Right lobe of liver (tissue), 6 donors: Measurements from ENCODE around the gene TSPAN18. TPM values are rescaled to one million over a fixed set of nuclear protein-coding genes. Genes with fewer than 3 reads are reported as not detected.

ENCODE experiments used
- ATAC-seq, 4 donors: fragments of 200-7000 bp; cut with Tn5 transposase; one replicate each; pipeline ENCODE4 v1.9.1; 2020; ENCODE audit warnings: mild to moderate bottlenecking in 4 of 4, moderate library complexity in 4 of 4
- DNase-seq, 3 donors: peaks; one replicate each; pipeline ENCODE4 v3.0.0-alpha.2; 2020
- H3K27ac ChIP-seq, 3 donors: fragments of 200-600 bp; one replicate each; pipeline ENCODE4 v1.8.0; 2022
- H3K27me3 ChIP-seq, 2 donors: fragments of 200-600 bp; one replicate each; pipeline ENCODE4 v1.8.0; 2022
- H3K36me3 ChIP-seq, 4 donors: fragments of 200-600 bp; sonication (generic) in 1 of 4; one replicate each; pipeline versions ENCODE4 v1.5.1 to v1.8.0; 2017 to 2022; ENCODE audit warnings: control low read depth in 1 of 4
- H3K4me1 ChIP-seq, 4 donors: fragments of 200-600 bp; sonication (generic) in 1 of 4; one replicate each; pipeline versions ENCODE4 v1.5.1 to v1.8.0; 2017 to 2022; ENCODE audit warnings: control low read depth in 1 of 4
- H3K4me3 ChIP-seq, 3 donors: fragments of 200-600 bp; one replicate each; pipeline ENCODE4 v1.8.0; 2022
- H3K9me3 ChIP-seq, 4 donors: fragments of 200-600 bp; sonication (generic) in 1 of 4; one replicate each; pipeline versions ENCODE4 v1.5.1 to v1.8.0; 2017 to 2022; ENCODE audit warnings: control low read depth in 1 of 4
- CTCF ChIP-seq, 4 donors: fragments of 200-600 bp in 3 of 4; fragments of 450-650 bp in 1 of 4; IDR thresholded peaks; one replicate each; pipeline versions ENCODE4 v1.5.1 to v1.8.0; 2016 to 2022; ENCODE audit warnings: antibody characterized with exemption in 4 of 4, mild to moderate bottlenecking in 2 of 4
- POLR2A ChIP-seq: fragments of 450-650 bp; IDR thresholded peaks from one replicate; pipeline ENCODE4 v1.6.1; 2017; ENCODE audit warnings: antibody characterized with exemption, mild to moderate bottlenecking
- WGBS: methylation state at CpG from one replicate; pipeline ENCODE4 v1.1.6; 2018; ENCODE audit warnings: low coverage, low lambda C conversion rate; ENCODE audit not compliant: insufficient coverage; ENCODE audit errors: missing lambda C conversion rate; 5-methylcytosine and 5-hydroxymethylcytosine counted together
- intact Hi-C, 2 donors: fragments of 100-400 bp; cut with DNase I; formaldehyde crosslinking; loops; one replicate each; pipeline versions ENCODE4 v1.11.2 to v1.14.1; 2022
- total RNA-seq, 6 experiments: library from RNA; depleted of rRNA in 2 of 6; stranded (reverse); fragments of >200 nt in 2 of 6; fragmentation: NEBNext Ultra II Directional in 3 of 6; extraction: Animal tissue kit (Norgen Biotek cat#: 25700) in 3 of 6; gene quantifications; one replicate each; pipeline versions ENCODE4 v1.1.0 to v1.2.4, GENCODE V29; 2016 to 2023
- donor health status: DM: no; HTN: yes; CAD: no.
- donor health status: DM: no; HTN: no; CAD: no.
- donor health status: DM: no; HTN: no; CAD: no.
- donor health status: DM: no; HTN: yes; CAD: no.
- donor health status: DM: no; HTN: yes; CAD: no.

Gene TSPAN18
- total RNA-seq, 6 experiments from 2014 or later, result 3.4 to 10.6 (median 5.3) TPM

DNA sequence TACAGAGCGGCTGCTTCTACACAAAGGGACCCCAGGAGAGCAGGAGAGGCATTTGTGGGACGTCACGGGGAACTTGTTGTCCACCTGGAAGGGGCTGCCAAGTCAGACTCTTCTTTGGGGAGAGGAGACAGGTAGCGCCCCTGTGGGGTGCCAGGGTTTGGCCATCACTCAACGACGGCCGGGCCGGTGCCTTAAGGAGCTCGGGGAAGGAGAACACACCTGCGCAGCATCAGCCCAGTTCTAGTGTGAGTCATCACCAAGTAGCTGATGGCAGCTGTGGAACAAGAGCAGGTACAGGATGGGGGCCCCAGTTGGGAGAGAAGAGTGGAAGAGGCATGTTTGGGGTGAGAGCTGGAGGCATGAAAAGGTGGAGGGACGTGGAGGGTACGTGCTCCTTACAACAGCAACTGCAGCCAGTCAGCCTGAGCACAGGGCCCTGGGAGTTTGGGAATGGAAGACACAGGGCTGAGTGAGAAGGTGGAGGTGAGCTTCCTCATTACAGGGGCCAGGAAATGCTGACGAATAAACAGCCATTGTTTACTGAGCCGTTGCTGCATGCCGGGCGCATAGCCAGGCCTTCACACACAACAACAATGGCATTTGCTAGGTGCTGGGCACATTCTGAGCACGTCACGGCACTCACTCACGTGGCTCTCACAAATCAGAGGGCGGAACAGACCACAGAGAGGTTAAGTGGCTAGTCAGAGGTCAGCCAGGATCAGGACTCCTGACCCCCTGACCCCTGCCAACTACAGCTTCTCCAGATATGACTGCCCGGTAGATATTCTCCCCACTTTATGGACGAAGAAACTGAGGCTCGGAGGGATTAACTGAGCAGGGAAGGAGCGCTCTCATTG lies 253.0 kb downstream of the TSPAN18 start:
- intact Hi-C loops, result no loop called here
- no peaks in the 10 kb centered on the region for H3K9me3 ChIP-seq
- no peaks in the 10 kb centered on the region for H3K36me3 ChIP-seq
- H3K4me1 ChIP-seq, result peaks cover 0 to 35% (median 17%) of the 10 kb centered on the region in 4 donors
- no peaks in the 10 kb centered on the region for H3K27me3 ChIP-seq
- peak; percentile 70 to 74 (median 73) for ATAC-seq
- peak; percentile 80 to 91 (median 89) for DNase-seq
- 41% methylated on average over 10 of the region's 24 CpGs for WGBS
- peak overlapping the region; percentile 36 to 77 (median 54) for H3K27ac ChIP-seq
- no peak overlapping the region for H3K4me3 ChIP-seq
- TF ChIP-seq CTCF (IDR thresholded peaks at IDR 0.05), result no peak

DNA sequence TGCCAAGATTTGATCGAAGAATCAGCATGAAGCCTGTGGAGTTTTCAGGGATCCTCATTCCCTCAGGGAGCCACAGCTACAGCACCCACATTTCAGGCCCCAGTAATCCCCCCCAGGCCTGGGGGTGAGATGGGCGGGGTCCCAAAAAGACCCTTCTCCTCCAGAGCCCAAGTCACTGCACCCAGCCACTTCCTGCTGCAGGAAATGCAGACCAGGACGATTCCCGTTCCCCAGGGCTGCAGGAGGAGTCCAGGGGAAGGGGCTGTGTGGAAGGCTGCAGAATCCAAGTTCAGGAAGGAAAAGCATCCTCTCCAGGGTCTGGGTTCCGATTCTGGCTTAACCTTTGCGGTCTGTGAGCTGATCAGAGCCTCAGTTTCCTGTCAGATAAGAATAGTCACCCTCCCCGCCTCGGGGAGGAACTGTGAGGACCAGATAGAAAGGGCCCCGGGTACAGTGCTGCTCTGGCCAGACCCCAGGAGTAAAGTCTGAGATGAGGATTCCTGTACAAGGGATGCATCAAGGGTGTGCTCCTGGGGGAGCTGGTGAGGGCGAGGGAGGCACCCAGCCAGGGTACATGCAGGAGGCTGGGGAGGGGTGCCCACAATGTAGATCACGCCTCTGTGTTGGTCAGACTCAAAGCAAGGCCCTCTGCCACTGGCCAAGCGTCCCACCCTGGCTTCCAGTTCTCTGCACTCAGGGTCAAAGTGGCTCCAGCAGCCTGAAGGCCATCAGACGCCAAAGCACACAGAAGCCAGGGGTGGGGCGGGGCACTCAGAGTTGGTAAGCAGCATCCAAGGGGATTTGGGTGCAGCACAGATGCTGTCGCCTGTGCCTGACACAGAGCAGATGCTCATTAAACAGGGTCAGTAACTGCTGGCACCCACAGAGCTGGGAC lies 254.0 kb downstream of the TSPAN18 start:
- H3K27ac ChIP-seq, result no peak overlapping the region
- ATAC-seq, result peak in 2 of 4 donors; percentile 2 to 8
- H3K36me3 ChIP-seq, result no peaks in the 10 kb centered on the region
- peak in 1 of 3 donors; percentile 42 for DNase-seq
- H3K9me3 ChIP-seq, result no peaks in the 10 kb centered on the region
- no peak for TF ChIP-seq POLR2A
- no peak for TF ChIP-seq CTCF (IDR thresholded peaks at IDR 0.05)
- intact Hi-C loops, result no loop called here
- H3K4me1 ChIP-seq, result peaks cover 0 to 35% (median 17%) of the 10 kb centered on the region in 4 donors
- no peak overlapping the region for H3K4me3 ChIP-seq
- no peaks in the 10 kb centered on the region for H3K27me3 ChIP-seq
- 61% methylated on average over 6 of the region's 15 CpGs for WGBS

Other genes with a start within 250 kb of the TSPAN18 start
- 10 to 100 TPM; 18.9 to 69.4 (median 48.6) TPM for gene CD82, start 161.3 kb upstream of the TSPAN18 start, total RNA-seq
- 10 to 100 TPM in 4 of 6 experiments, 1 to 10 TPM in 2; 5.7 to 22.1 (median 12.2) TPM for gene TP53I11, start 223.9 kb downstream of the TSPAN18 start, total RNA-seq